ENCODE measurements around the gene PTPN2.

- TF ChIP-seq CTCF (IDR thresholded peaks at IDR 0.05; ENCODE audit: borderline replicate concordance, extremely low read depth, low read length, poor library complexity, severe bottlenecking) = no peak
- TF ChIP-seq EZH2 (IDR thresholded peaks at IDR 0.05; ENCODE audit: borderline replicate concordance, low read depth, low read length, severe bottlenecking) = no peak
Measured at GRCh38 chr18:12772111-12772510, 111.9 kb downstream of the PTPN2 start.
